B cell (primary cell): ENCODE data around the gene CTNNA3. TPM values are rescaled to one million over a fixed set of nuclear protein-coding genes. Genes with fewer than 3 reads are reported as not detected.

Experiments used
- ATAC-seq: fragments of 200-7000 bp; cut with Tn5 transposase; one replicate; pipeline ENCODE4 v1.10.0; 2021; ENCODE audit warnings: low read depth, mild to moderate bottlenecking, moderate number of reproducible peaks, moderate library complexity
- CTCF ChIA-PET: fragments of 350-600 bp; sonication (Branson Sonifier 250); formaldehyde crosslinking; loops from one replicate; lab custom pipeline; 2021; ENCODE audit warnings: antibody characterized with exemption, inconsistent platforms; lab: Charles Lee
- POLR2A ChIA-PET: fragments of 350-600 bp; sonication (Branson Sonifier 250); formaldehyde crosslinking; loops from one replicate; lab custom pipeline; 2021; ENCODE audit warnings: antibody characterized with exemption; lab: Charles Lee
- DNase-seq: peaks from one replicate; pipeline ENCODE4 v3.0.0; 2013
- H2AFZ ChIP-seq: 2 replicates; pipeline ENCODE4 v1.6.1; 2012; ENCODE audit warnings: mild to moderate bottlenecking, low read depth, low read length; ENCODE audit not compliant: insufficient read depth, poor library complexity, severe bottlenecking
- H3K27ac ChIP-seq, 2 donors: 1 replicate in 1 of 2; 2 replicates in 1 of 2; pipeline ENCODE4 v1.5.1; 2012 to 2013; ENCODE audit warnings: low read length in 2 of 2, mild to moderate bottlenecking in 2 of 2, moderate library complexity in 1 of 2
- H3K27me3 ChIP-seq, 4 experiments: fragments of 200-600 bp in 1 of 4; sonication (generic) in 1 of 4; replicated peaks in 1 of 4; 1 replicate in 2 of 4; 2 replicates in 2 of 4; pipeline versions ENCODE4 v1.6.1 to v1.7.0; 2013 to 2016; ENCODE audit warnings: low read length in 3 of 4, mild to moderate bottlenecking in 2 of 4, mixed read lengths in 1 of 4, moderate library complexity in 1 of 4; ENCODE audit not compliant: insufficient read depth in 4 of 4, control insufficient read depth in 3 of 4; ENCODE audit errors: control extremely low read depth in 1 of 4
- H3K36me3 ChIP-seq, 2 experiments: replicated peaks in 1 of 2; 1 replicate in 1 of 2; 2 replicates in 1 of 2; pipeline versions ENCODE4 v1.6.1 to v1.7.1; 2013; ENCODE audit warnings: low read length in 1 of 2; ENCODE audit not compliant: insufficient read depth in 2 of 2, control insufficient read depth in 1 of 2; ENCODE audit errors: control extremely low read depth in 1 of 2, extremely low read depth in 1 of 2
- H3K4me1 ChIP-seq, 2 donors: fragments of 200-600 bp in 1 of 2; sonication (generic) in 1 of 2; 1 replicate in 1 of 2; 2 replicates in 1 of 2; pipeline versions ENCODE4 v1.5.1 to v1.6.1; 2013 to 2017; ENCODE audit warnings: low read length in 2 of 2; ENCODE audit not compliant: control insufficient read depth in 2 of 2, insufficient read depth in 2 of 2
- H3K4me2 ChIP-seq: replicated peaks from 2 replicates; pipeline ENCODE3; 2012; ENCODE audit warnings: mild to moderate bottlenecking, low read depth, low read length; ENCODE audit not compliant: poor library complexity, severe bottlenecking
- H3K4me3 ChIP-seq, 5 experiments: fragments of 200-600 bp in 1 of 5; sonication (generic) in 1 of 5; 1 replicate in 3 of 5; 2 replicates in 2 of 5; pipeline versions ENCODE4 v1.5.1 to v1.7.0; 2011 to 2016; ENCODE audit warnings: low read length in 4 of 5, mild to moderate bottlenecking in 4 of 5, low read depth in 2 of 5, control low read depth in 1 of 5, moderate library complexity in 1 of 5; ENCODE audit not compliant: insufficient read depth in 1 of 5; ENCODE audit errors: control extremely low read depth in 1 of 5, extremely low read depth in 1 of 5
- H3K79me2 ChIP-seq: fragments of 200-600 bp; sonication (generic); one replicate; pipeline ENCODE4 v1.6.0; 2016; ENCODE audit warnings: low read length; ENCODE audit not compliant: control insufficient read depth, insufficient read depth
- H3K9ac ChIP-seq: fragments of 200-600 bp; sonication (generic); 2 replicates; pipeline ENCODE4 v1.6.1; 2017; ENCODE audit warnings: mild to moderate bottlenecking, low read length, moderate library complexity
- H3K9me3 ChIP-seq, 3 donors: one replicate each; pipeline versions ENCODE4 v1.6.1 to v1.7.1; 2013; ENCODE audit warnings: low read length in 2 of 3; ENCODE audit not compliant: control insufficient read depth in 2 of 3, insufficient read depth in 1 of 3; ENCODE audit errors: control extremely low read depth in 1 of 3
- H4K20me1 ChIP-seq: 2 replicates; pipeline ENCODE4 v1.6.0; 2012; ENCODE audit warnings: mild to moderate bottlenecking, low read length; ENCODE audit not compliant: insufficient read depth, control insufficient read depth, poor library complexity, severe bottlenecking
- H3K27ac Mint-ChIP-seq: one replicate; pipeline ENCODE4 v1.8.0; 2021; ENCODE audit warnings: mixed read lengths
- H3K27me3 Mint-ChIP-seq: one replicate; pipeline ENCODE4 v1.8.0; 2021; ENCODE audit warnings: mixed read lengths
- H3K4me1 Mint-ChIP-seq: one replicate; pipeline ENCODE4 v1.8.0; 2021; ENCODE audit warnings: mixed read lengths
- H3K4me3 Mint-ChIP-seq: one replicate; pipeline ENCODE4 v1.8.0; 2021; ENCODE audit warnings: mixed read lengths
- H3K9me3 Mint-ChIP-seq: one replicate; pipeline ENCODE4 v1.8.0; 2022; ENCODE audit warnings: mixed read lengths; ENCODE audit not compliant: insufficient read depth
- EZH2 ChIP-seq: IDR thresholded peaks from 2 replicates; pipeline ENCODE4 v1.6.1; 2012; ENCODE audit warnings: borderline replicate concordance, low read depth, mild to moderate bottlenecking, moderate library complexity, low read length; ENCODE audit not compliant: insufficient read depth, poor library complexity, severe bottlenecking
- WGBS: methylation state at CpG from one replicate; pipeline ENCODE4 v1.1.5; 2013; ENCODE audit warnings: missing lambda C conversion rate; ENCODE audit not compliant: insufficient coverage; 5-methylcytosine and 5-hydroxymethylcytosine counted together
- intact Hi-C: fragments of 100-400 bp; cut with micrococcal nuclease; formaldehyde crosslinking; loops from one replicate; pipeline ENCODE4 v1.10.0; 2022
- polyA plus RNA-seq: library from polyadenylated mRNA; depleted of rRNA; stranded (reverse); fragments of >200 nt; gene quantifications from 2 replicates; pipeline ENCODE4 v1.2.3, GENCODE V29; 2012
- total RNA-seq, 2 donors: library from RNA; stranded (reverse); fragments of 120-200 nt in 1 of 2; gene quantifications; 1 replicate in 1 of 2; 2 replicates in 1 of 2; pipeline versions ENCODE4 v1.2.3 to v1.2.4, GENCODE V29; 2013 to 2022
- TF ChIP-seq, protein P1 (sequence below): fragments of 200-600 bp; IDR thresholded peaks from one replicate; pipeline ENCODE4 v1.8.0; 2022; ENCODE audit warnings: antibody characterized with exemption, mild to moderate bottlenecking

CTNNA3 gene
- total and polyA plus RNA-seq, 2 donors (not counting 1 experiment from before 2014, with no cell fraction given) = 0.01 TPM; not detected in 1

DNA sequence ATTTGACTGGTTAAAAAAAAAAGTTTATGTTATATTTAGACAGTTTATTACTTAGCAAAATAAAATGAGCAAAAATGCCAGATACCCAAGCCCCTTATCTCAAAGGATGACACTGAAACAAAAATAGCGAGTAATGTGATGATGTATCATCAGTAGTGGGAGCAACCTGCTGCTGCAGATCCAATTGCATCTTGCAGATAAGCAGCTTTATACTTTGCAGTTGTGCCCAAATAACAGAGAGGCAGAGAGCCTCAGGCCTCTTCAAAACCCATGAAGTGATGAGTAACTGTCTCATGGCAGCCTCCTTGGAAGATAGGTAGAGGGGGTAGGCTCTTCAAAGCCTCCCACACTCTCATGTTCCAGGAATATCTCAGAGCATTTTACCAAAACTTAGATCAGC, 1238.4 kb downstream of the CTNNA3 start:
- H3K27ac Mint-ChIP-seq = no peak overlapping the region
- ChIA-PET POLR2A (no interaction called here), CTCF (no interaction called here)
- Histone ChIP-seq H3K36me3 (no peaks in the 10 kb centered on the region), H4K20me1 (no peaks in the 10 kb centered on the region), H3K9ac (no peak overlapping the region), H3K4me2 (no peak overlapping the region), H3K4me3 (no peak overlapping the region), H3K9me3 (peaks cover 0 to 4% (median 1%) of the 10 kb centered on the region in 3 donors), H3K27me3 (no peaks in the 10 kb centered on the region), H3K4me1 (no peaks in the 10 kb centered on the region), H2AFZ (no peak overlapping the region), H3K79me2 (no peaks in the 10 kb centered on the region), H3K27ac (no peak overlapping the region)
- TF ChIP-seq, protein P1, sequence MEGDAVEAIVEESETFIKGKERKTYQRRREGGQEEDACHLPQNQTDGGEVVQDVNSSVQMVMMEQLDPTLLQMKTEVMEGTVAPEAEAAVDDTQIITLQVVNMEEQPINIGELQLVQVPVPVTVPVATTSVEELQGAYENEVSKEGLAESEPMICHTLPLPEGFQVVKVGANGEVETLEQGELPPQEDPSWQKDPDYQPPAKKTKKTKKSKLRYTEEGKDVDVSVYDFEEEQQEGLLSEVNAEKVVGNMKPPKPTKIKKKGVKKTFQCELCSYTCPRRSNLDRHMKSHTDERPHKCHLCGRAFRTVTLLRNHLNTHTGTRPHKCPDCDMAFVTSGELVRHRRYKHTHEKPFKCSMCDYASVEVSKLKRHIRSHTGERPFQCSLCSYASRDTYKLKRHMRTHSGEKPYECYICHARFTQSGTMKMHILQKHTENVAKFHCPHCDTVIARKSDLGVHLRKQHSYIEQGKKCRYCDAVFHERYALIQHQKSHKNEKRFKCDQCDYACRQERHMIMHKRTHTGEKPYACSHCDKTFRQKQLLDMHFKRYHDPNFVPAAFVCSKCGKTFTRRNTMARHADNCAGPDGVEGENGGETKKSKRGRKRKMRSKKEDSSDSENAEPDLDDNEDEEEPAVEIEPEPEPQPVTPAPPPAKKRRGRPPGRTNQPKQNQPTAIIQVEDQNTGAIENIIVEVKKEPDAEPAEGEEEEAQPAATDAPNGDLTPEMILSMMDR = no peak
- TF ChIP-seq EZH2 = no peak
- no peak overlapping the region for H3K4me3 Mint-ChIP-seq
- intact Hi-C loops = no loop called here
- no peak for ATAC-seq
- DNase-seq = no peak
- H3K27me3 Mint-ChIP-seq = no peaks in the 10 kb centered on the region
- WGBS = no CpG with 5 or more reads among the region's 1 CpG
- H3K9me3 Mint-ChIP-seq = peaks cover 2% of the 10 kb centered on the region
- H3K4me1 Mint-ChIP-seq = no peaks in the 10 kb centered on the region

DNA sequence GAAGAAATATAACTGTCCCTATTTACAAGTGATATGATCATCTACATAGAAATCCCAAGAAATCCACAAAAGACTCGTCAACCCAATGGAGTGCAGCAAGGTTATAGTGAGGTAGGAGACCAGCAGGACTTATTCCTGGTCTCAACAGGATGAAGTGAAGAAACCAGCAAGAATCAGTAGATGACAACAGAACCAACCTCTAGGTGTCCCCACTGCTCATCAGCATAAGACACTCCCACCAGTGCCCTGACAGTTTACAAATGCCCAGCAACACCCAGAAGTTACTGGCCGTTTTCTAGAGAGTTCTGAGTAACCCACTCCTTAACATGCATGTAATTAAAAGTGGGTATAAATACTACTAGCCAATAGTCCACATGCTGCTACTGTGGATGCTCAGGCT, 1240.7 kb downstream of the CTNNA3 start:
- H3K4me1 Mint-ChIP-seq = no peaks in the 10 kb centered on the region
- Histone ChIP-seq H3K9ac (no peak overlapping the region), H3K4me2 (no peak overlapping the region), H3K27ac (no peak overlapping the region), H4K20me1 (no peaks in the 10 kb centered on the region), H3K4me1 (no peaks in the 10 kb centered on the region), H2AFZ (no peak overlapping the region), H3K9me3 (peaks cover 0 to 5% (median 1%) of the 10 kb centered on the region in 3 donors), H3K36me3 (no peaks in the 10 kb centered on the region), H3K27me3 (no peaks in the 10 kb centered on the region), H3K4me3 (no peak overlapping the region), H3K79me2 (no peaks in the 10 kb centered on the region)
- no peak overlapping the region for H3K4me3 Mint-ChIP-seq
- ATAC-seq (no peak), DNase-seq (no peak)
- peaks cover 2% of the 10 kb centered on the region for H3K9me3 Mint-ChIP-seq
- intact Hi-C loops = no loop called here
- no peaks in the 10 kb centered on the region for H3K27me3 Mint-ChIP-seq
- ChIA-PET CTCF (no interaction called here), POLR2A (no interaction called here)
- TF ChIP-seq EZH2 = no peak
- TF ChIP-seq, protein P1 = no peak
- WGBS = no CpG with 5 or more reads among the region's 2 CpGs
- H3K27ac Mint-ChIP-seq = no peak overlapping the region
